GM19468 (cell line): ENCODE results near the gene SNAI3.

Experiments
- ATAC-seq: cut with Tn5 transposase; IDR thresholded peaks from one replicate; pipeline ENCODE4 v1.9.1; 2021; ENCODE audit warnings: mild to moderate bottlenecking, moderate library complexity, moderate number of reproducible peaks; ENCODE audit not compliant: unreplicated experiment; ENCODE audit errors: extremely low read depth

The SNAI3 gene

DNA sequence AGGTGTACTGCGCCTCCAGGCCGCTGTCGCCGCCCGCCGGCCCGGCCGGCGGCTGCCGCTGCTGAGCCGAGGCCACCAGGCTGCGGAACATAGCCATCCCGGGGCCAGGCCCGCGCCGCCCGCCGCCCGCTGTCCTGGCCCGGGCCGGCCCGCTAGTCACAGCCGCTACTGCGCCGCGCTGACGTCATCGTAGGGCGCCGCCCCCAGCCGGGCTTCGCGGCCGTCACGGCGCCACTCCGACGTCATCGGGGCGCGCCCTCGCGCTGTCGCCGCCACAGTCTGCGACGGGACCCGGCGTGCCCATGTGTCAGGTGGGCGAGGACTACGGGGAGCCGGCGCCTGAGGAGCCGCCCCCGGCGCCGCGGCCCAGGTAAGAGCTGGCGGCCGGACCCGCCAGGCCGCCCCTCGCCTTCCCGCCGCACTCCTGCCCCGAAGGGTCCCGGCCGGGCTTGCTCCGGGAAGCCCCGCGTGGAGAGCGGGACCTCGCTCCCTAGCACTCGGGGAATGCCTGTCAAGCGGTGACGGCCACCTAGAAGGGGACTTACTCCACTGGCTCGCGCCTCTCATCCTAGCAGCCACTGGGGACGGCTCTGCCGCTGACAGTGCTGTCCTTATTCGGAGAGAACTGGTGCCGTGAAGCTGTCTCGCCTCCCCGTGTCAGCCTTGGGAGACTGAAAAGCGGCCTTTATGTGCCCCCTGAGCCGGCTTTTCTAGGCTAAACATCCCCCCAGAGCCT, 20.1 kb upstream of the SNAI3 start, which contains the start of the genes CTU2 and RNF166:
Gene CTU2, plus strand, starts transcription at position 275 of the 736 bp plus-strand sequence. Its CDS starts 28 bp downstream, at position 303.
Gene RNF166, minus strand, starts transcription at position 180 of the 736 bp plus-strand sequence. Its CDS starts 83 bp downstream, at position 97.
- peak; percentile 53 for ATAC-seq

DNA sequence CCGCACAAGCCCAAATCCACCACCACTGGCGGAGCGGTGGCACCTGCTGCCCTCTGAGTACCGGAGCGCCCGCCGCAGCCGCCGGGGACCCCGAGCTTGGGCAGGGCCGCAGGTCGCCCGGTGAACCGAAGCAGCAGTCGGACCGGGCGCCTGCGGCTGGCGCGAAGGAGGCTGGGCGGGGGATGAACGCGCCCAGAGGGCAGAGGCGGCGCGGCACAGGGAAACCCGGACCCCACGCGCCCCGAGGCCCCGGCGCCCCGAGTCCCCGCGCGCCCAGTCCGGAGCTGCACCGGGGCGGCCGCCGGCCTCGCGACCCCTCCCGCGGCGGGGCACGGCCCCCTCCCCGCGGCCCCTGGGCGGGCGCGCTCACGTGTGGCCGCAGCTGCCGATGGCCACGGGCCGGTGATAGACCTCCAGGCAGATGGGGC, 19.5 kb upstream of the SNAI3 start:
- no peak for ATAC-seq

DNA sequence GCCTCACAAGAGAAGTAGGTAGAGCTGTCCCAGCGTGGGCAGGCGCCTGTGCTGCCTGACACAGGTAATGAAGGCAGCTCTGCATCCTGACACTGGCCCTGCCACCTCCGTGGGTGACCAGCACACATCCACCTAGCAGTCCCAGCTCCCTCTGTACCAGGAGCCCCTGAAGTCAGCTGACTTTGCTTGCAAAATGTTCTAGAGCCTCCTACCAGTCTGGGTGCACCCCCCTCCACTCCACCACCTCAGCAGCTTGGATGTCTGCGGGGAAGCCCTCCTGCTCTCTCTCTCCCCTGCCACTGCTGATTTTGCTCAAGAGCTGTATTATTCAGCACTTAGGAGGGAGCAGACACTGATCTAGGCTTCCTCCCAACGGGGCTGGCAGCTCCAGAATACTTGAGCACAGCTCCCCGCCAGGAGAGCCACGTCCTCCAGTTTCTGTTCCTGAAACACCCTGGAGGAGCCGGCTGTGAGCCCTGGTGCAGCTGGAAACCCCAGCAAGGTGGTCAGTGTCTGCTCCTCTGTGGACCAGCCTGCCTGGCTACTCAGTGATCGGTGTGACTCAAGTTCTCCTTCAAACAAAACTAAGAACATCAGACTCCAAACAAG, 18.9 kb upstream of the SNAI3 start:
- no peak for ATAC-seq

DNA sequence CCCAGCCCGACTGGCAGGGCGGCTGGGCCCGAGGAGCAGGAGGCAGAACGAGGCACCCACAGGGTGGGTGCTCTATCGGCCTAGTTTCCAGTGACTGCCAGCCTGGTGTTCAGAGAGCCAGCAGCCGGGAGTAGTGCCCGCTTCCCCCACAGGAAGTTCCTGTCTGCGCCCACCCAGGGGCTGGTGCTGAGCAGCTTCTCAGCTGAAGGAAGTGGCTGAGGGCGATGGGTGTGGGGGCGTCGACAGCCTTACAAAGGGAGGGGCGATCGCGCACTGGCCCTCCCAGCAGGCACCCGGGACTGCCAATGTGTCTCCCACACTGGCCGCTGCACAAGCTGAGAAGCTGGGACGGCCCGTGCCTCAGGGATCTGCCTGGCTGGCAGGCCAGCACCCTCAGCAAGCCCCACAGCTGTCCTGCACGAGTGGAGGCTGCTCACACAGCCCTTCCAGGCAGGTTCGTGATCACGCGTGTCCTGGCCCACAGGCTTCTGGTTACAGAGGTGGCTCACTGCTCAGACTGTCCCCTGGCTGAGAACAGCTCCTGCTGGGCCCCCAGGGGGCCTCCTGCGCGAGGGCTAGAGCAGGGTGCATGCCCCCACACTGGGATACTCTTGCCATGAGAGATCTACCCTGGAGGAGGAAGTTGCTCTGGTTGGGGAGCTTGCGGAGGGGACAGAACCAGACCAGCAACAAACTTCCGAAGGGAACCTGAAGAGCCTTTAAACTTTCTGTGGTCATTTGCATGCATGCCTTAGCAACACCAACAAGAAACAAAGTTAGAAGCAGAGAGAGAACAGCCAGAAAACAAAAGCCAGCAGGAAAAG, 17.4 kb upstream of the SNAI3 start:
- ATAC-seq, result no peak

DNA sequence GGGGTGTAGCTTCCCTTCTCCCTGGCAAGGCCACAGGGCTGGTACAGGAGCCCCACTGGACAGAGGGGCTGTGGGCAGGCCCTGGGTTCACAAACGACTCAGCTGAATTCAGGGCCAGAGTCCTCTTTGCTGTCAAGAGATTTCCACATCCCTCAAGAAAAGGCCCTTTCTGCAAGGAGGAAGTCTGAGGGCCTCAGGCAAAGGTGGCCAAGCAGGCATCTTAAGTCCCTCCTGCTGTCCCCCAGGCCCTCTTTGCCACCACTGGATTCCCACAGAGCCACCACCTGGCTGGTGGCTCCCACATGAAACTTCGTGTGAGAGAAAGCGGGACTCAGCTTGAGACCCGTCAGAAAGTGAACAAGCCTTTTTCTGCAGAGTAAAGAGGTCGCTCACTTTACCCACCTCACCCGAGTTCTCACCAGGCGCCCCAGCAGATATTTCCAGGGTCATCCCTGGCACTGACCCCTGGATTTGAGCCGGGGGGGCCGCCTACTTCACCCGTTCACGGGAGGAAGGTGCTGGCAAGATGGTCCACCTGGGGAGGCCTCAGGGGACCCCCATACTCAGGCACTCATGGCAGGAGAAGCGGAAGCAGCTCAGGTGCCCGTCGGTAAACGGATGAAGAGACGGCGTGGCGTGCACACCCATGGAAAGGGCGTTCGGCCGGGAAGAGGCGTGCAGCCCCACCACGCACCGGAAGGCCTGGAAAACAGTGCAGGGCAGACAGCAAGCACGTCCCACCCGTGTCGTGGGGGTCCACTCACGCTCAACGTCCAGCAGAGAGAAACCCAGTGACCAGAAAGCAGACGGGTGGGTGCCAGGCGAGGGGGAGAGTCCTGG, 16.3 kb upstream of the SNAI3 start:
- no peak for ATAC-seq

DNA sequence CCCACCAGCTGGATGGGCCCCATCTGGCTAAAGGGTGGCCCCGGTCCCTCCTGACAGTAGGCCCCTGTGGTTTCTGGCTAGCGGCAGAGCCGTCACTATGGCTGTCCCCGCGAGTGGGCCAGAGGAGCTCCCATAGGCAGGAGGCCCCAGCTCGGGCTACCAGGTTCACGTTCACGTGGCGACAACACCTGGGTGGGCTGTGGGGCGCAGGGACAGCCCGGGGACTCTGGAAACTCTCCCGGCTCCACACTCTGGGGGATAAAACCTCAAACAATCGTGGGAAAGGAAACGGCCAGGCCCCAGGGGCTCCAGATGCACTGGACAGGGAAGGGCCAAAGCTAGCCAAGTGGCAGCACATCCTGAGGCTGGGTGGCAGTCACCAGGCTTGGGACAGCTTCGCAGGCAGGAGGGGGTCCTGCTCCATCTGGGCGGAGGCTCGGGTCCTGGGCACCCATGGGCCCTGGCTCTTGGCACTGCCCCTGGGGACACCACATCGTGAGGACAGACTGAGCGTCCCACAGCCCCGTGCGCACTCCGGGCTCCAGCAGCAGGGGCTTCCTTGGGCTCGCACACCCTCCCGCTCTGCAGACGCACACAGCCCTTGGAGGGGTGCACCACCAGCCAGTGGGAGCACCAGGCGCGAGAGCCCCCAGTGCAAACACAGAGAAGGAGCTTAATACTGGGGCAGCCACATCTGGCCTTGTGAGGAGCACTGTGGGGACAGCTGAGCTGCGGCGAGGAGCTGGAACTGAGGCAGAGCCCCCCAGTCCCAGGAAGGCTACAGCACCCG, 15.5 kb upstream of the SNAI3 start:
- no peak for ATAC-seq

DNA sequence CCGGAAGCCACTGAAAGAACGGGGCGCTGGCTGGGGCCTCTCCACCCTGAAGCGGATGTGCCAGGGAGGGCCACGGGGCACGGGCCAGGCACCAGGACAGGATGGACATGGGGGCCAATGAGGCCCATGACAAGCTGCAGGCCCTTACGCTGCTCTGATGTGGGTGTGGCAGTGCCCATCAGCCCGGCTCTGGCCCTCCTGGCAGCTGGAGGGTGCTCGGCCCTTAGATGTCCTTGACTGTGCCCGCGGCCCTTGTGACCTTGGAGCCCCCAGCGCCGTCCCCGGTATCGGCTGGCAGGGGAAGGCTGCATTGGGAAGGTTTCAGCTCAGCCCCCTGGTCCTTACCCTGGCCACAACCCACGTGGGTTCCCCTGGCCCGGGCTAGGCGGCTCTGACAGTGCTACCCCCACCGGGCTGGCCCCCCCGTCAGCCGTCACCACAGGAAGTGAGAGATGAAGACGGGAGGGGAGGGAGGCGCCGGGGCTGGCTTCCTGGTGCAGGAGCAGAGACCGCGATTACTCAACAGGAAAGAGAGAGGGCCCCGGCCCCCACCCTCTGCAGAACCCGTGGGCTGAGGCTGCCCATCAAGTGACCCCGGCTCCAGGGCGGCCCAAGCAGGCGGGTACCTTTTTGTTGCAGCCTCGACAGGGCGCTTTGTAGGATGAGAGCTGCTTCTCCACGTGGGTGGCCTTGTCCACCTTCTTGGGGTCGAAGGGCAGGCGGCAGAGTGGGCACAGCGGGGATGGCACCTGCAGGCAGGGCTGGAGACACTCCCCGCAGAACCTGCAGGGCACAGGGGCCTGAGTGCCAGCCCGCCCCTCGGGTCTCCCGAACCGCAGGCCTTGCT, 14.6 kb upstream of the SNAI3 start:
- ATAC-seq, result no peak

DNA sequence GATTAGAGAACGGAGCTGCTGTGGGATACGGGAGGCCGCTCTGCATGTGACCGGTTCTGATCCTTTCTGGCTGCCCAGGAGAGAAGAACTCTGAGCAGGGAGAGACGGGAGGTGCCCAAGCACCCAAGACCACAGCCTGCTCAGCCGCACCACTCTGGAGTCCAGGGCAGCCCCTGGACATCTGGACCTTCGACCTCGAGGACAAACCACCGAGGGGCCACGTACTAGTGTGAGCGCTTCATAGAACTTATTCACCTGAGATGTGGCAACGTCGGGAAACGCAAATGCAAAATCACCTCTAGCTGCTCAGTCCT, 14.0 kb upstream of the SNAI3 start:
- ATAC-seq, result no peak

DNA sequence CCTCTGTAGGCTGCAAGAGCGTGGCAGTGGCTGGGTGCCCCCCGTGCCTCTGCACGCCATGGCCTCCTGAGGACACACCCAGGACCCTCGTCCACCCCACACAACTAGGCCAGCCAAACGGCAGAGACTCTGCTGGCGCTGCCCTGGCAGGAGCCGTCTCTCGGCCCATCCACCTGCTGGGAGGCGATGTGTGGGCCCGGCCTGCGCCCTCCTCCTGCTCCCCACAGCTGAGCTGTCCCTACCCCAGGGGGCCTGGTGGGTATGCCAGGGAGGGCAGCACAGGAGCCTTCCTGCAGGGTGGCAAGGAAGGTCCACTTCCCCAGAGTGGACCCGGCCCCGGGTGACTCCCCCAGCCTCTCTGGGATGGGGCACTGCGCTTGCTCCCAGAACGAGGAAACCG, 12.9 kb upstream of the SNAI3 start:
- no peak for ATAC-seq

DNA sequence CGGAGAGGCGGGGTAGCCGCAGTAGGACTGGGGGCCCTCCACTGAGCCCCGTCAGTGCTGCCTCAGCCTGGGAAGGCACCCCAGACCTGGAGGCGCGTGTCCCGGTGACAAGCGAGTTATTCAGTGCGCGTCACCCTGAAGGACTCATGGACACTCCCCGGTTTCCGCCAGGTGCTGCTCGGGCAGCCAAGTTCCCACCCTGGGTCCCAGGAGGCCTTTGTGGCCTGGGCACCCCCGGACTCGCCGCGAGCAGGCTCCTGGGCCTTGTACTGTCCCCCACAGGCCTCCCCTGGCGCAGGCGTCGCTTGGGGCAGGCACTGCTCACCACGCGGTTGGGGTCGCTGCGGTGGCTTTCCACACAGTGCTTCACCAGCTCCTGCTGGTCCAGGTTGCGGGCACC, 12.3 kb upstream of the SNAI3 start:
- no peak for ATAC-seq

DNA sequence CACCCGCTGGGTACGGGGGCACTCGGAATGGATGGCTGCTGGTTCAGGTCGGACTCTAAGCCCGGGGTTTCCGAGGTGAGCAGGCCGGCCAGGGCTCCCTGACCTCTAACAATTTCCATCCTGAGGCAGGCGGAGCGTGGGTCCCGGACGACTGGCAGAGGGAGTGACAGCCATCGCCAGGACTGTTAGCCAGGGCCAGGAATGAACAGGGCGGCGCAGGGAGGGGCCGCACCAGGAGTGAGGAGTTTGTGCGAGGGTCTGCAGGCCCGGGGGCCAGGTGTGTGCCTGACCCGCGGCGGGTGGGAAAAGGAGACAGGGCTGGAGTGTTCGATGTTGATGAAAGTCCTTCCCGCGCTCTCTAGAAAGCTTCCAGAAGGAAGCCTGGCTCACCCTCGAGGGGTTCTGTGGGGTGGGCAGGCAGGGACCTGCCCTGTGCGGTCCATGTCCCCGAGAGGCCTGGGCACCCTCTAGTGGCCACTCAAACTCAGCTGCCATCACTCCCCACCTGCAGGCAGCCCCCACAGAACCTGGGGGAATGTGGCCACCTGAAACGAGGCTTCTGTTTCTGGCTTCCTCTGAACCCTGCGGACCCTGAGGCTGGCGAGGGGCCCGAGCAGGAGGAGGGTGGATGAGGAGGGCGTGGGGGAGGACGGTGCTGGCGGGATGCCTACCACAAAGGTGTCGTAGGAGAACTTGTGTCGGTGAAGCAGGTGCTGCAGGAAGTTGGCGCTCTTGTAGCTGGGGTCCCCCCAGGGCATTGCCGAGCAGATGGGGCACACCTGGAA, 11.7 kb upstream of the SNAI3 start:
- no peak for ATAC-seq

DNA sequence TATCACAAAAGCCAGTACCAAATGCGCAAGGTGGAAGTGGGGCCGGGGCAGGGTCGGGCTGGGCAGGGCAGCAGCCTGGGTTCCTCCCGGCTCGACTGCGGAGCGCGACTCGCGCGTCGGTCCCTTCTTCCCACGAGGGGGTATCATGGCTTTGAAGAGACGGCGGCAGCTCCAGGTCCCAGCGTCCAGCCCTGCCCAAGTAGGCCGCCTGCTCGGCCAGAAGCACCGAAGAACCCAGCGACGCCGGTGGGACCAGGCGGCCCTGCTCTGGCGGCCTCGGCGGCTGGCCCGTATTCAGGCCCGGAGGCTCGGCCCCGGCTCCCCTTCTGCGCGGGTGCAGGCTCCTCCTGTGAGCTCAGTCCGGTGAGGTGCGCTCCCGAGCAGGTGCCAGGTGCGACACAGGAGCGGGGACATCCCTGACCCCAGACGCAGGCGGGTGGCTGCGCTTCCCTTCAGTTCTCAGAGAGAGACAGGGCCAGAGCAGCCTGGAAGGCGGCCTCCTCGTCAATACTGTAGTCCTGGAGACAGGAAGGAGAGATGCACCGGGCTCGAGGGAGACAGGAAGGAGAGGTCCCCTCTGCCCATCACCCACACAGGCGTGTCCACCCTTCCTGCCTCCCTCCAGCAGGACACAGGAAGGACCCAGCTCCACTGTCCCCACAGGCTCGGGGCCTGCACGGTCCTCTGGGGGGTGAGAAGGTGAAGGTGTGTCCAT, 11.0 kb upstream of the SNAI3 start:
- no peak for ATAC-seq

DNA sequence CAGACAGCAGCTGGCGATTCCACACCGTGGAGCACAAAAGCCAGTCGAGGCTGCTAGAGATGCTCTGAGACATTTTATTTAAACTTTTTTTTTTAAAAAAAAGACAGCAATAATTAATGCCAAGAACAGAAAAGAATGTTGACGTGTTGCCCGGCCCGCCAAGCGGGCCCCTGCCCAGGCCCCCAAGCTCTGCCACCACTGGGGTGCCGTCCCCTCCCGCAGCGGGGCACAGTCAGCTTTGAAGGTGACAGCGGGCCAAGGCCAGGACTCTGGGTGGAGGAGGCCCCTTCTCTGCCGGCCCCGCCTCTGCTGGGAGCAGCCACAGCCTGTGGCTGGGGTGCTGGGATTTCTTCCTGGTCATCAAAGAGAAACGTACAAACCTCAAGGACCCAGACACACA, 10.1 kb upstream of the SNAI3 start:
- no peak for ATAC-seq

DNA sequence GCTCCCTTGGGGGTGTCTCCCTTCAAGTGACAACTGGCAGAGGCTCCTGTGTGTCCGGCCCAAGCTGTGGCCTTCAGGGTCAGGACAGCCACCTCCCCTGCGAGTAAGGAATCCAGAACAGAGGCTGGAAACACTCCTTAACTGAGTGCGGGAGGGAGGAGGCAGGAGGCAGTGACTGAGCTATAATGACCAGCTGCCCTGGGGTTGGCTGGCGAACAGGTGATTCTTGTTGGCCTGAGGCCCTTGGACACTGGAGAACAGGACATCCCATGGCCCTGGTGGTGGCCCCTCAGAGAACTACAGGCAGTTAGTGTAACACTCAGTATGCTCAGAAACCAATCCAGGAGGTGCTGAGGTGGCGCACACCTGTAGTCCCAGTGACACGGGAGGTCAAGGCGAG, 9.4 kb upstream of the SNAI3 start:
- ATAC-seq, result no peak

DNA sequence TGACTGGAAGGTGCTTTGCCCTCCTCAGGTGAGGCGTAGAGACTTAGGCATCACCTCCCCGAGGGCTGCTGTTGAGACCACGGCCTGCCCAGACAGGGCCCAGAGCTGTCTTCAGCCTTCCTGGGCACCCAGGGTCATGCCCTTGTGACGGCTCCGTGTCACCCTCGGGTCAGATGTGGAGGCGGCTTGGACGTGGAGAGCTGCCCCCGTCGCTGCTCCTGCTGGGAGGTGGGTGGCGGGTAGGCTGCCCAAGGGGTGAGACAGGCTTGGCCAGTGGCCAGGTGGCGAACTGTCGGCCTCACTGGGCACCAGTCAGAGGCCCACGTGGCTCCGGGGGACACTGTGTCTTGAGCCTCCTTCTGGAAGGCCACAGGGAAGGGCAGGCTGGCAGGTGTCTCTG, 8.9 kb upstream of the SNAI3 start:
- ATAC-seq, result no peak

DNA sequence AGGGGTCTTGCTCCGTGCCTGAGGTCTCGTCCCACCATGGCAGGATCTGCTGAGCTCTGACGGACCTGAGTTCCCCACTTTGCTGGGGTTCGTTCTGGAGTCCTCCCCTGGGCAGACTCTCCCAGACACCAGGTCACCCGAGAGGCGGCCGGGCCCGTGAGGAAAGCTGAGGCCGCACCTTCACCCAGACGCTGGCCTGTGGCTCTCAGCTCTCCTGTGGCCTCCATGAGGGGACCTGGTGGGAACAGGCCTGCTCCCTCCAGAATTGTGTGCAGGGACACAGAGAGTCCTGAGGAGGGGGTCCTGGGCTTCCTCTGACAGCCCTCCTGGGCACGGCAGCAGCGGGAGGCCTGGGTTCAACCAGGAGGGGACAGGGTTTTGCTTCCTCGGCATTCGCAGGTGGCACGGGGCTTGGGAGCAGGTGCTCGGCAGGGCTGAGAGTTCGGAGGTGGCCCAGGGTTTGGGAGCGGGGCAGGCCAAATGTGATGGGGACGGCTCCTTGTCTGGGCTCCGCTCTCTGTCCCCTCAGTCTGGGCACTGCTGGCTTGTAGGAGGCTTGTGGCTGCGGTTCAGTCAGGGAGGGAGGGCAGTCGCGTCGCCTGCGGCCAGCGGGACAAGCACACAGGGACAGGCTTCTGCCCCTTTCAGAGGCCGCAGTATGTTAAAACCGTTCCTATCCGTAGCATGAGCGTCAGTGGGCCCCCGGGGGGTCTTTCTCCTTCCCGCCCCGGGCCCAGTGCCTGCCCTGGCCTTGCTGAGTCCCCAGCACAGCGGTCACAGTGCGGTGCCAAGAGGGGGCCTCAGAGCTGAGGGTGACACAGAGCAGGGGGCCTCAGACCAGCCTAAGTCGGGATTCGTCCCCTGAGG, 8.1 kb upstream of the SNAI3 start:
- ATAC-seq, result no peak
